Measurements from ENCODE around the gene TNFRSF4. TPM values are rescaled to one million over a fixed set of nuclear protein-coding genes. Genes with fewer than 3 reads are reported as not detected.

TNFRSF4 gene
- total RNA-seq, 1 donor from 2014 or later, result 418 TPM

DNA sequence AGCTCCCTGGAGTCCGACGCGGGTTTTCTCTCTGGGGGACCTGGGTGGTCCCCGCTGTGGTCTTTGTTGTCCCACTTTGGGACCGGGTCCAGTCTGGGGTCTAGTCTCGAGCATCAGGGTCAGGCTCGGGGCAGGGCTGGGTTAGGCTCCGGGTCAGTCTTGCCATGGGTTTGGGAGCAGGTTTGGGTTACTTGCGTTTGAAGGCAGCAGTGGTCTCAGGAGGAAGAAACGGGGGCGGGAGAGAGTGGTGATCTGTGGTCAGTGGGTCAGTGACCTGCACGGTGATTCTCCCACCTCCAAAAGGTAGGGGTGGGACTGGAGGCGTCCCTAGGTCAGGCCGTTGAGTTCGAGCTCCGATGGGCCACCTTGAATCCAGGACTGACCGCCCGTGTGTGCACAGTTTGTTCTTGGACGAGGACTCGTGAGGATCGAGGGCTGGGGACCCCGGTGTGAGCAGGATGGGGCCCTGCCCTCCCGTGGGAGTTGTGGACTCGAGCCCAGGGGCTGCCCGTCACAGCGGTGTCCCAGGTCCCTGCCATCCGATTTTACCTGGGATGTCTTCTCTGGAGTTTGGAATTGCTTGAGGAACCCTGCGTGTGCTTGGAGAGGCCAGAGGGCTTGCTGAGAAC, 20.3 kb upstream of the TNFRSF4 start:
- intact Hi-C loops (cut with micrococcal nuclease), result loop anchor here (5.0 kb wide), 1 partner anchor 73 kb away; the partner anchor contains the start of genes ACAP3 and PUSL1

DNA sequence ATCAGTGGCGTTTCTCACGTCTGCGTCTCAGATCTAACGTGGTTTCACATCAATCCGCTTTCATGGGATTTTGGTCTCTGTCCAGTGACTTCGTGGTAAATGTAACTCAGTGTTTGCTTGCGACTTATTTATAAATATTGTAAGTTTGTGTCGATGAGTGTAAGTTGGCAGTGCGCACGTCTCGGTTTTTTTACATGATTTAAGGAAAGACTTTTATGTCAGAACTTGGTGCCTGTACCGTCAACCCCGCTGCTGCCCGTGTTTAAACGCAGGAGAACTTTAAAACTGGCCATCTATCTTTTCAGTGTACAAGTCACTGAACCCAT, 19.6 kb upstream of the TNFRSF4 start:
- intact Hi-C loops (cut with micrococcal nuclease), result loop anchor here (5.0 kb wide), 1 partner anchor 74 kb away; the partner anchor contains the start of genes ACAP3 and PUSL1

DNA sequence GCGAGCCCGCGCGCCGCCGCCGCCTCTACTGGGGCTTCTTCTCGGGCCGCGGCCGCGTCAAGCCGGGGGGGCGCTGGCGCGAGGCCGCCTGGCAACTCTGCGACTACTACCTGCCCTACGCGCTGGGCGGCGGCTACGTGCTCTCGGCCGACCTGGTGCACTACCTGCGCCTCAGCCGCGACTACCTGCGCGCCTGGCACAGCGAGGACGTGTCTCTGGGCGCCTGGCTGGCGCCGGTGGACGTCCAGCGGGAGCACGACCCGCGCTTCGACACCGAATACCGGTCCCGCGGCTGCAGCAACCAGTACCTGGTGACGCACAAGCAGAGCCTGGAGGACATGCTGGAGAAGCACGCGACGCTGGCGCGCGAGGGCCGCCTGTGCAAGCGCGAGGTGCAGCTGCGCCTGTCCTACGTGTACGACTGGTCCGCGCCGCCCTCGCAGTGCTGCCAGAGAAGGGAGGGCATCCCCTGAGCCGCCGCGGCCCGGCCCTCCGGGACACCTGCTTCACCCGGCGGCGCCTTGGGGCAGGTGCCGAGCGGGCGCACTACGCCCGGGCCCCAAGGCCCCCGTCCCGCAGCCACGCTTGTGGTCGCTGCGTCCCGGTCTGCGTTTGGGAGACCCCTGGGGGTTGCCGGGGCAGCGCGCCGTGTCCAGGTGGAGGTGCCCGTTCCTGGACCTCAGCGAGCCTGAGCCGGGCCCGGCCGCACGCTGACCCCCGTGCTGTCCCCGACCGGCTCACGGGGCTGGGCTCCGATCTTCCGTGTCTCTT, 19.0 kb upstream of the TNFRSF4 start:
- intact Hi-C loops (cut with micrococcal nuclease), result loop anchor here (5.0 kb wide), 1 partner anchor 74 kb away; the partner anchor contains the start of genes ACAP3 and PUSL1

DNA sequence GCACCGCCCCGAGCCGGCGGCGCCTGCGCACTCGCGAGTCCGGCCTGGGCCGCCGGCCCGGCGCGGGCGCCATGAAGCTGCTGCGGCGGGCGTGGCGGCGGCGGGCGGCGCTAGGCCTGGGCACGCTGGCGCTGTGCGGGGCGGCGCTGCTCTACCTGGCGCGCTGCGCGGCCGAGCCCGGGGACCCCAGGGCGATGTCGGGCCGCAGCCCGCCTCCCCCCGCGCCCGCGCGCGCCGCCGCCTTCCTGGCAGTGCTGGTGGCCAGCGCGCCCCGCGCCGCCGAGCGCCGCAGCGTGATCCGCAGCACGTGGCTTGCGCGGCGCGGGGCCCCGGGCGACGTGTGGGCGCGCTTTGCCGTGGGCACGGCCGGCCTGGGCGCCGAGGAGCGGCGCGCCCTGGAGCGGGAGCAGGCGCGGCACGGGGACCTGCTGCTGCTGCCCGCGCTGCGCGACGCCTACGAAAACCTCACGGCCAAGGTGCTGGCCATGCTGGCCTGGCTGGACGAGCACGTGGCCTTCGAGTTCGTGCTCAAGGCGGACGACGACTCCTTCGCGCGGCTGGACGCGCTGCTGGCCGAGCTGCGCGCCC, 18.3 kb upstream of the TNFRSF4 start, which contains the start of gene B3GALT6:
Gene B3GALT6, plus strand, starts transcription at position 30 of the 588 bp plus-strand sequence. Its CDS starts 42 bp downstream, at position 72.
- intact Hi-C loops (cut with micrococcal nuclease), result loop anchor here (5.0 kb wide), 1 partner anchor 75 kb away; the partner anchor contains the start of genes ACAP3 and PUSL1

DNA sequence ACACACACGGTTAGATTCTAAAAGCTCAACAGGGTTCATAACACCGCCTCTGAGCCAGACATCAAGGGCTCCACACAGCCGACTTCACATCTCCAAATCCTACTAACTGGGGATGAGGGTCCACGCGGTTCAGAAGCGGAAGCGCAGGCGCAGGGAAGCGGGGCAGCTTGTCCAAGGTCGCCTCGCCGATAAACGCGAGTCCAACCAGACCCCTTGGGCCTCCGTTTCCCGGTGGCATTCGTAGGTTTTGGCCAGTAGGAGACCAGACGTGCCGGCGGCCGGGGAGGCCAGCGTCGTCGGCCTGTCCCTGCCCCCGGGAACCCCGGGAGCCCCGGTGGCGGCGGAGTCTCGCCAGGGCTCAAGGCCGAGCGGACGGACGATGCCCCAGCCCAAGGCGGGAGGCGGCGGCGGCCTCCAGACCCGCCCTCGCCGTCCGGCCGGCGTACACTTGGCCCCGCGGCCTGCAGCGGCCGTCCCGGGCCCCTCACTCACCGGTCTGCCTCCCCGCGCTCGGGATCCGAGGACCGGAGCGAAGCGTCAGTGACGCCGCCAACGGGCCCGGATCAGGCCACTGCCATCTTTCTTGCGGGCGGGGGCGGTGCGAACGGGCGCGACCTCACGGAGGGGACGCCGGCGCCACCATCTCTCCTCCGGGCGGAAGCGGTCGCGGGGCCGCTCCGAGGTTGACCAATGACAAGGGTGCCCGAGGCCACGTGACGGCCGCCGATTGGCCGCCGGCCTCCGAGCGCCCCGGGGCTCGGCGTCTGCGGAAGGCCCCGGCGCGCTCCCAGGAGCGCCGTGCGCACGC, 17.7 kb upstream of the TNFRSF4 start, which contains the start of gene SDF4:
Gene SDF4, minus strand, starts transcription at position 602 of the 808 bp plus-strand sequence. CDS start 3,229 bp downstream, outside the sequence.
- intact Hi-C loops (cut with micrococcal nuclease), result loop anchor here (1.0 to 5.0 kb wide), 7 partner anchors 17 to 115 kb away; partner anchors contain the start of genes ACAP3, C1orf159, PUSL1 and TNFRSF4

DNA sequence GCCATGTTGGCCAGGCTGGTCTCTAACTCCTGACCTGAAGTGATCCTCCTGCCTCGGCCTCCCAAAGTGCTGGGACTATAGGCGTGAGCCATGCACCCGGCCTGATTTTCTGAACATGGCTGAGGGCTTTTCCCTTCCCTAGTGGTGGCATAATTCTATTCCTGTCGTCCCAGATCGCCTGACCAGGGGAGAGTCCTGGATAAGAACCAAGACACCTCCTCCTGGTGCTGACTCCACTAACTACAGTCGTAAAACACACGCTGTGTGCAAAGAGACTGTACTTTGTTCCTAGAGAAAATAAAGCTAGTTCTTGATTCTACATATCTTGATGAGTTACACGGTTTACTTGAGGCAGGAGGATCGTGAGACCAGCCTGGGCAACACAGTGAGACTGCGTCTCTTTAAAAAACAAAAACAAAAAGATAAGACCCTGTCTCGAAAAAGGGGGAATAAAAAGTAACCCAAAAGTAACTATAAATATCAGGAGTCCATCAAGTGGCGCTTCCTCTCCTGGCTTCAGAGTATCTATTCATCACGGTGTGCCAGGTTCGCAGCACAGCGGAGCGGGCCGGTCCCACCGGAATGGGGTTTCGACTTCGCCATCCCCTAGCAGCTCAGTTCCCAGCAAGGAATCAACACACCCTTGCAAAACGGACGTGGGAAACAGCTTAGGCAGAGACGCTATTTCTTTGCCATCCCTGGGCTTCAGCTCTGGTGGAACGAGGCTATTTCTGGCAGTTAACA, 16.9 kb upstream of the TNFRSF4 start:
- intact Hi-C loops (cut with micrococcal nuclease), result loop anchor here (1.0 to 5.0 kb wide), 7 partner anchors 16 to 115 kb away; partner anchors contain the start of genes ACAP3, C1orf159, PUSL1 and TNFRSF4

DNA sequence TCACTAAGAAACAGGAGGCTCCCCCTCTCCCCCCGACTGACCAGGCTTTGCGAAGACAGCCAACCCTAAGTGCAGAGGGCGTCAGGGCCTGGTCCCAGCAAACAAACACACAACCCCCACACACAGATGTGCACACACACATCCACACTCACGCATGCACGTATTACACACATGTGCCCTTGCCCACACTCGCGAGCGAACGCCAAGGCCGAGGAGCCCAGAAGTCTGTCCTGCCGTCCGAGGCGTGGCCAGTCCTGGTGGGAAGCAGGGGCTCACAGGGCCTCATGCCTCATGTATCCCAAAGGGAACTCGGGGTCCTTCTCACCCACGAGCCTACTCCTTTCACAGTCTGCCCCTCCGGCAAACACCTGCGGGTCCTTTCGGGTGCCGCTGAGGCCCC, 15.8 kb upstream of the TNFRSF4 start:
- intact Hi-C loops (cut with micrococcal nuclease), result loop anchor here (2.0 to 5.0 kb wide), 3 partner anchors 15 to 78 kb away; partner anchors contain the start of genes ACAP3, PUSL1 and TNFRSF4

DNA sequence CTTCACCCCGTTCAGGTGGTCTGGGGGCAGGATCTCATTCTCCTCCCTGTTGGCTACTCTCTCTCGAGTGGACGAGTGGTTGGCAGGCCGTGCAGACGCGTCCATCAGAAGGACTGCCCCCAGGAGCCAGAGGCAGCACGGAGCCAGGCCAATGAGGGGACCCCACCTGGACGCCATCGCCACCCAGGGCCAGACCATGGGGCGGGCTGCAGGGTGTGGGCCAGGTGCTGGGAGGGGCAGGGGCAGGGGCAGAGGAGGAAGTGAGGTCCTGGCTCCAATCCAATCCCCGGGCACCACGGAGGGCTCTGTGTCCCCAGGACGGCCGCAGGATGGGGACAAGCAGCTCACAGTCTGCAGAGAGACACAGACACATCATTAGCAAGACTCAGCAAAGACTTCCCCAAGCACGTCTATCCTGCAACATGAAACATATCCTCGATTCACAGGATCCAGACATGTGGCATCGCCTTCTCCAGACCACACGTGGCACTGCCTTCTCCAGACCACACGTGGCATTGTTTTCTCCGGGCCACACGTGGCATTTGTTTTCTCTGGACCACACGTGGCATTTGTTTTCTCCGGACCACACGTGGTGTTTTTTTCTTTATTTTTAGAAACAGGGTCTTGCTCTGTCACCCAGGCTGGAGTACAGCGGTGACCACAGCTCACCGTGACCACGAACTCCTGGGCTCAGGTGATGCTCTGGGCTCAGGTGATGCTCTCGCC, 14.8 kb upstream of the TNFRSF4 start:
- intact Hi-C loops (cut with micrococcal nuclease), result no loop called here

DNA sequence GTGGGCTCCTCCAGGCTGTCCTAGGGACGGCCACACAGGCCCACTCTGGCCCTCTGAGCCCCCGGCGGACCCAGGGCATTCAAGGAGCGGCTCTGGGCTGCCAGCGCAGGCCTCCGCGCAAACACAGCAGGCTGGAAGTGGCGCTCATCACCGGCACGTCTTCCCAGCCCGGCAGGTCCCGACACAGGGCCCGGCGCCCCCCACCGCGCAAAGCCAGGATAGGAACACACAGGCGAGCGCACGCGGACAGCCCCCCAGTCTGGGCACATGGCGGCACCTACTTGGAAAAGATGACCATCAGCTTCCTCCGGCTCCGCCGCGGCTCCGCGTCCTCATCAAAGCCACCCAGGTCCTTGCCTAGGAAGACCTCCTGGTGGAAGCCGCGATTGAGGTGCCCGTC, 14.2 kb upstream of the TNFRSF4 start:
- intact Hi-C loops (cut with micrococcal nuclease), result no loop called here

DNA sequence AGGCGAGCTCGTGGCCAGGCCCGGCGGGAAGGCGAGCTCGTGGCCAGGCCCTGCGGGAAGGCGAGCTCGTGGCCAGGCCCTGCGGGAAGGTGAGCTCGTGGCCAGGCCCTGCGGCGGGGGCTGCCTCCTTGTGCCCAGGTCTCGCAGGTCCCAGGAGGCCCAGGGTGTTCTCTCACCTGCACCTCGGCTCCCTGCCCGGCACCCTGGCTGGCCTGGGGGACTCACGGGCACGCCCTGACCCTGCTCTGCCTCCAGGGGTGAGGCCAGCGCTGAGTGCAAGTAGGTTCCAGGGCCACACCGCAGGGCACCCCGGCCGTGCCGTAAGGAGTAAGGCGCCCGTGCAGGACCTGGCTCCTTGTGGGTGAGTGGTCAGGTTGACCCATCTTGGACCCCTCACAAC, 13.4 kb upstream of the TNFRSF4 start:
- intact Hi-C loops (cut with micrococcal nuclease), result no loop called here

DNA sequence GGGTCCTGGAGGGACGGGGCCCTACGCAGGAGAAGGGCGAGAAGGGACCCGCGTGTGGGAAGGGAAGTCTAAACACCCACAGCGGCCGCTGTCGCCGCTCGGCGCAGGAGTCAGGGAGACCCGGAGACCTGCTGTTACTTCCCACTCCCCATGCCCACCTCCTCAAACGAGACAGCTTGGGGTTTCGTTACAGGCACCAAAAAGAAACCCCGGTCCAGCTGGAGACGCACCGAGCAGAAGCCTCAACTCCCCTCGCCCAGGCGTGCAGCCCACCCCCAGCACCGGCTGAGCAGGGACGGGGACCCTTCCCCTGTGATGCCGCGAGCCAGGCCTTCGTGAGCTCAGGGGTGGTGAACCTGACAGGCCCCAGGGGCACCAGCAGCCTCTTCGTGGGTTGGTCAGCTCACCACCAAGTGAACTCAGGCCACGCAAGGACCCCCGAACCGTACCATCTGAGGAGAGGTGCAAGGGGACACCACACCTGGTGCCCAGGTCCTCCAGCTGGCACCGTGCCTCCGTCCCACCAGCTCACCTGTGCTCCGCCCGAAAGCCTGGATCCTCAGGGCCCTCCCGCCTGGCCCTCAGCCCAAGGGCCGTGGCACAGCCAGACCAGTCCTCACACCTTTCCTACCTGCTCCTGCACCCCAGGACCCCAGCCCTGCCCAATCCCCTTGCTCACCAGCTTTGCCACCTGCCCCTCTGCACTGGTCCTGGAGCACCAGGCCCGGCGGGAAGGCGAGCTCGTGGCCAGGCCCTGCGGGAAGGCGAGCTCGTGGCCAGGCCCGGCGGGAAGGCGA, 12.8 kb upstream of the TNFRSF4 start:
- intact Hi-C loops (cut with micrococcal nuclease), result no loop called here

DNA sequence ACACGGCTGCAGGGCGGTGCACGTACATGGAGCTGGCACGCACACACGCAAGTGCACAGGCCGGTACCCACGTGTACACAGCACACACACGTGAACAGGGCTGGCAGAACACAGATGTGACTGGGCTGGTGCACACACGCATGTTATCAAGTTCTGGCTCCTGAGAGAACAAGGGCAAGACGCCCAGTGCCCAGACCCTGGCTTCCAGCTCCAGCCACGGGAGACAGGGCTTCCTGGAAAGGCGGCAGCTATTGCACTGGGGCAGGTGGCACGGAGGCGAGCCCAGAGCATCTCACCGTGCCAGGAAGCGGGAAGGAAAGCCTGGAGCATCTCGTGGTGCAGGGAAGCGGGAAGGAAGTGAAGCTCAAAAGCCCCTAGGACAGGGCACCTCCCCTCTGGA, 12.0 kb upstream of the TNFRSF4 start:
- intact Hi-C loops (cut with micrococcal nuclease), result no loop called here

DNA sequence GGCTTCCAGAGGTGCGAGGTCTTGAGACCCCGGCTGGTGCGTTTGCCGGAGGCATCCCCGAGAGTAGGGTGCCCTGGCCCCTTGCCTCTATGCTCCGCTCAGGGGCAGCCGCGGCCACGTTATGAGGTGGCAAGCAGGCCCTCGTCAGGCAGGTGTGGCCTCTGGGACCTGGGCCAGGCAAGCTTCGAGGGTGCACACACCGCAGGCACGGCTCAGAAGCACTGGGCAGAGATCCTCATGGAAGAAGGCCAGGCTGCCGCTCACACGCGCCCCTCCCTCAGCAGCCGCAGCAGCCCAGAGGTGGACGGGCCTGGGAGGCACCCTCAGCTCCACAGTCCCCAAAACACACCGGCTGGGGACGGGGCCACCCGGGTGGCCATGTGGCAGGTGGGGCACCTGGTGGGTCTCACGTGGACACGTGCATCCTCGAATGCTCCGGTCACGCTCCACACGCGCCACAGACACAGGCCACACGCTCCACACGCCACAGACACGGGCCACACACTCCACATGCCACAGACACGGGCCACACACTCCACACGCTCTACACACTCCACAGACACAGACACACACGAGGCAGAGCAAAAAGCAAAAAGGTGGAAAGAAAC, 11.4 kb upstream of the TNFRSF4 start:
- intact Hi-C loops (cut with micrococcal nuclease), result no loop called here

DNA sequence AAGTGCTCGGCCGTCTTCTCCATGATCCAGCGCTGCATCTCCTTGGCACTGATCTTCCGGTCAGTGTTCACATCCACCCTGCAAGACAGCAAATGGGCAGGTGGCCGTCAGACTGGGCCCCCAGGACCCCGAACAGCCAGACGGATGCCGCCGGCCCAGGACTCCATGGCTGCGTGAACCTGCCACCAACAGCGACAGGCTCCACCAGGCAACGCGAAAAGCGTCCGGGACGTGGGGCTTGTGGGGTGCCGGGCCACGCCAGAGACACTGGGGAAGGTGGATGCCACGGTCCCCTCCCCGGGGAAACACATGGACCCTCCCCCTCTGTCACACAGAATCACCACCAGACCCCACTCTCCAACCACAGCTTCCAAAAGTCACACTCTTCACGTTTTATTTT, 9.9 kb upstream of the TNFRSF4 start:
- intact Hi-C loops (cut with micrococcal nuclease), result no loop called here

DNA sequence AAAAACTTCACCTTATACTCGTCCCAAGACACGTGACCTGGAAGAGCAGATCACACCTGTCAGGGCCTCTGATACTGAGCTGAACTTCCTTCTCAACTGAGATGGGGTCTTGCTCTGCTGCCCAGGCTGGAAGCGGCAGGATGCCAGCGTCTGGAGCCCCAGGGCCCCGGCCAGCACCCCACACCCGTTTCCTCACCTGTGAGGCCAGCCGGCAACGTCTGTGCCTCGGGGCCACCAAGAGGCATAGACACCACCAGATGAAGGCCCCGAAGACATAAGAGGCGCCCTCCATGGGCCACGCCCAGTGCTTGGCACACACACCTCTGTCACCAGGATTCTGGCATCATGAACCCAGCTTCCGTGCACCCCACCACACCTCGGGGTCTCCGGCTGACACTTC, 9.4 kb upstream of the TNFRSF4 start:
- intact Hi-C loops (cut with micrococcal nuclease), result no loop called here

DNA sequence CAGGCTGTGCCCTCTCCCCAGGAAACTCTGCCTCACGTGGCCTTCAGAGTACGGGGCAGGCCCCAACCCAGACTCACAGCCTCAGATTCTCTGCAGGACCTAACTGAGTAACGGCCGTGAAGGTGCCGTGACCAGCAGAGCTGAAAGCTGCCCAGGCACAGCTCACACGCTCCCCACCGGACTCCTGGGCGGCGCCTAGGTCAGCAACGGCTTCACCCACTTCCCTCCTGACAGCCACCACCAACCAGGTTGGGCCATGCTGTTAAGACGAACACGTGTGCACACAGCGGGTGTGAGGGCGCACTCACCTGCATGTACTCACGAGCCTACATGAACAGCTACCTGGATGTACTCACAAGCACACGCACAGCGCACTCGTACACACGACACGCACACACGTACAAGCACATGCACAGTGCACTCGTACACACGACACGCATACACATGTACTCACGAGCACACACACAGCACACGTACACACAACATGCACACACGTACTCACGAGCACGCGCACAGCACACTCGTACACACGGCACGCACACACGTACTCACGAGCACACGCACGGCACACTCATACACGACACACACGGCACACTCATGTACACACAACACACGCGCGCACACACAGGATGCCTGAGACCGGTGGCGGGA, 8.7 kb upstream of the TNFRSF4 start:
- intact Hi-C loops (cut with micrococcal nuclease), result no loop called here

DNA sequence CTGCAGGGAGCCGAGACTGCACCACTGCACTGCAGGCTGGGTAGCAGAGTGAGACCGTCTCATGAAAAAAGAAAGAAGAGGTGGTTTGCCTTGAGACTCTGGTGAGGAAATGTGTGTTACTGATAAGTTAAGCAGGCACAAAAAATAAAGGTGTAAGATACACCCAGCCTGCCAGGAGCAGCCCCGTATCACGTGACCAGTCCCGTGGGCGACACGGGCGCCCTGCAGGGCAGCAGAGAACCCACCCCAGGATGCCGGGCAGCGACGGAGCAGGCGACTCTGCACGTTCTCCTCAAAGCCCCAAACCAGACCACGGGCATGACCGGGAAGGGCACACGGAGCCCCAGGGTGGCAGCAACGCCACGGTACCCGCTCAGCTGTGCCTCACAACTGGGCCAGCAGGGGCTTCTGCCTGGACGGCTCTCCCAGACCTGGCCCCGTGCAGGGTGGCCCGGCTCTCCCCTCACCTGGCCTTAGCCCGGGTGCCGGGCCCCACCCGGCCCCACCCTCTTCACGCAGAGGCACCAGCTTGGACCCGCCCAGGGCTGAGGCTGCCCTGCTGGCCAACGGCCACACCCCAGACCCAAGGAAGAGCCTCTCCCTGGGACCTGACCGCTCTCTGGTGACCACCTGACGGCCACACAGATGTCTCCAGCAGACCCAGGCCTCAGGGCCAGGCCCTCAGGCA, 8.1 kb upstream of the TNFRSF4 start:
- intact Hi-C loops (cut with micrococcal nuclease), result no loop called here
